Heart right ventricle (tissue), 16 donors: ENCODE results near the gene LRRC2. TPM values are rescaled to one million over a fixed set of nuclear protein-coding genes. Genes with fewer than 3 reads are reported as not detected.
A peak's percentile ranks its signal among the peaks of the same experiment; 100 is the strongest.

ENCODE experiments used
- ATAC-seq, 8 donors: fragments of 200-7000 bp; cut with Tn5 transposase; one replicate each; pipeline ENCODE4 v1.9.1; 2020; ENCODE audit warnings: mild to moderate bottlenecking in 8 of 8, moderate library complexity in 8 of 8, moderate number of reproducible peaks in 1 of 8
- DNase-seq, 2 donors: peaks; one replicate each; pipeline ENCODE4 v3.0.0-alpha.2; 2020
- H3K27ac ChIP-seq, 10 donors: fragments of 200-600 bp; sonication (generic) in 2 of 10; one replicate each; pipeline versions ENCODE4 v1.5.0 to v1.8.0; 2020 to 2022; ENCODE audit warnings: mild to moderate bottlenecking in 3 of 10
- H3K27me3 ChIP-seq, 7 donors: fragments of 200-600 bp; one replicate each; pipeline ENCODE4 v1.8.0; 2021 to 2022; ENCODE audit warnings: mild to moderate bottlenecking in 2 of 7
- H3K36me3 ChIP-seq, 9 donors: fragments of 200-600 bp; sonication (generic) in 1 of 9; one replicate each; pipeline versions ENCODE4 v1.5.0 to v1.8.0; 2020 to 2022; ENCODE audit warnings: mild to moderate bottlenecking in 2 of 9
- H3K4me1 ChIP-seq, 9 donors: fragments of 200-600 bp; sonication (generic) in 1 of 9; one replicate each; pipeline versions ENCODE4 v1.5.0 to v1.8.0; 2020 to 2022; ENCODE audit warnings: mild to moderate bottlenecking in 4 of 9
- H3K4me3 ChIP-seq, 10 donors: fragments of 200-600 bp; sonication (generic) in 2 of 10; one replicate each; pipeline versions ENCODE4 v1.5.0 to v1.8.0; 2020 to 2022; ENCODE audit warnings: mild to moderate bottlenecking in 7 of 10, moderate library complexity in 2 of 10
- H3K9me3 ChIP-seq, 11 donors: fragments of 200-600 bp in 10 of 11; sonication (generic) in 2 of 11; one replicate each; pipeline versions ENCODE4 v1.5.0 to v1.8.0; 2013 to 2022; ENCODE audit warnings: mild to moderate bottlenecking in 2 of 11, control low read depth in 1 of 11, moderate library complexity in 1 of 11
- CTCF ChIP-seq, 9 donors: fragments of 200-600 bp; sonication (generic) in 2 of 9; IDR thresholded peaks; one replicate each; pipeline versions ENCODE4 v1.5.0 to v1.8.0; 2021 to 2022; ENCODE audit warnings: antibody characterized with exemption in 9 of 9, mild to moderate bottlenecking in 5 of 9, moderate library complexity in 1 of 9
- WGBS, 2 donors: extraction: QIAGEN DNeasy Blood & Tissue Kit; methylation state at CpG; one replicate each; pipeline ENCODE4 v1.1.7; 2013; ENCODE audit warnings: inconsistent platforms in 1 of 2; 5-methylcytosine and 5-hydroxymethylcytosine counted together
- intact Hi-C, 10 donors: fragments of 100-400 bp; cut with DNase I; formaldehyde crosslinking; loops; one replicate each; pipeline versions ENCODE4 v1.11.1 to v1.14.2; 2022
- polyA plus RNA-seq, 2 donors: library from polyadenylated mRNA; stranded (reverse); fragments of 200-250 nt; gene quantifications; one replicate each; pipeline ENCODE4 v1.2.3, GENCODE V29; 2013
- total RNA-seq, 10 donors: library from RNA; stranded (reverse); fragmentation: NEBNext Ultra II Directional in 3 of 10; extraction: Animal tissue kit (Norgen Biotek cat#: 25700) in 3 of 10; gene quantifications; one replicate each; pipeline versions ENCODE4 v1.2.1 to v1.2.4, GENCODE V29; 2021 to 2023
- donor health status: Arrhythmogenic right ventricular cardiomyopathy.
- donor health status: ischemic (EF 13 %, LVEDD 7.1; RV severe dilation, severe dysfunction).
- donor health status: healthy with polysubstance abuse.
- donor health status: DM: no; HTN: yes; CAD: no.
- donor health status: DM: no; HTN: no; CAD: no.
- donor health status: ischemic (EF 25% LVEDD 6.9; RV normal size, moderate dysfunction).
- donor health status: ischemic (EF 25% LVEDD 5.7; RV mildly dilated, moderate dysfunction).
- donor health status: healthy.
- donor health status: DM: yes; HTN: yes; CAD: no.
- donor health status: Ischemic cardiomyopathy.
- donor health status: ischemic (EF 35%, LVEDD 5.7; RV mildly dilated, moderate dysfunction).
- donor health status: nonischemic (EF 11% LVEDD 7.7; RV severe dilation, severe dysfunction).
- donor health status: DM: yes; HTN: yes; CAD: no.
- donor health status: PGD.
- donor health status: ischemic (EF 29% LVEDD 5.4; RV normal size, mild dysfunction).
- donor health status: nonischemic (EF 23%, LVEDD 6.1; RV moderate dilation, normal function).

The LRRC2 gene
- total and polyA plus RNA-seq, 12 donors: 10.7 to 163 (median 125) TPM

GRCh38 chr3:46607603-46608028, 41.5 kb upstream of the LRRC2 start:
- peaks cover 0 to 34% (median 0%) of the 10 kb centered on the region in 9 donors for H3K4me1 ChIP-seq
- intact Hi-C loops: no loop called here
- no peaks in the 10 kb centered on the region for H3K36me3 ChIP-seq
- H3K27me3 ChIP-seq: no peaks in the 10 kb centered on the region
- H3K9me3 ChIP-seq: no peaks in the 10 kb centered on the region
- TF ChIP-seq CTCF (IDR thresholded peaks at IDR 0.05): peak in 1 of 9 donors; percentile 9
- 65 to 70% methylated on average over 6 of the region's 6 CpGs for WGBS, 2 donors
- no peak overlapping the region for H3K4me3 ChIP-seq
- peak in 2 of 8 donors; percentile 16 to 42 for ATAC-seq
- DNase-seq: no peak
- H3K27ac ChIP-seq: peak overlapping the region in 1 of 10 donors; percentile 28

GRCh38 chr3:46604127-46604526, 38.0 kb upstream of the LRRC2 start:
- no peaks in the 10 kb centered on the region for H3K27me3 ChIP-seq
- intact Hi-C loops: no loop called here
- ATAC-seq: no peak
- H3K36me3 ChIP-seq: no peaks in the 10 kb centered on the region
- H3K27ac ChIP-seq: no peak overlapping the region
- TF ChIP-seq CTCF (IDR thresholded peaks at IDR 0.05): no peak
- H3K9me3 ChIP-seq: no peaks in the 10 kb centered on the region
- peaks cover 0 to 22% (median 0%) of the 10 kb centered on the region in 9 donors for H3K4me1 ChIP-seq
- DNase-seq: no peak
- no peak overlapping the region for H3K4me3 ChIP-seq
- WGBS, 2 donors: 75 to 84% methylated on average over 2 of the region's 2 CpGs

GRCh38 chr3:46603446-46604046, 37.4 kb upstream of the LRRC2 start:
- no peaks in the 10 kb centered on the region for H3K27me3 ChIP-seq
- H3K36me3 ChIP-seq: no peaks in the 10 kb centered on the region
- 32 to 38% methylated on average over 1 of the region's 1 CpG for WGBS, 2 donors
- no peak for TF ChIP-seq CTCF (IDR thresholded peaks at IDR 0.05)
- DNase-seq (no peak), ATAC-seq (no peak)
- no peak overlapping the region for H3K27ac ChIP-seq
- intact Hi-C loops: no loop called here
- H3K9me3 ChIP-seq: no peaks in the 10 kb centered on the region
- peaks cover 0 to 17% (median 0%) of the 10 kb centered on the region in 9 donors for H3K4me1 ChIP-seq
- no peak overlapping the region for H3K4me3 ChIP-seq

- Histone ChIP-seq H3K4me1 (peaks cover 0 to 10% (median 0%) of the 10 kb centered on the region in 9 donors), H3K27ac (no peak overlapping the region), H3K27me3 (no peaks in the 10 kb centered on the region), H3K9me3 (no peaks in the 10 kb centered on the region), H3K36me3 (no peaks in the 10 kb centered on the region), H3K4me3 (no peak overlapping the region)
- 83 to 90% methylated on average over 5 of the region's 5 CpGs for WGBS, 2 donors
- no peak for ATAC-seq
- DNase-seq: no peak
- intact Hi-C loops: no loop called here
- no peak for TF ChIP-seq CTCF (IDR thresholded peaks at IDR 0.05)
Measured at GRCh38 chr3:46599590-46599989, 33.5 kb upstream of the LRRC2 start.
